Neuronal stem cell (in vitro differentiated cells): ENCODE data around the gene DGCR6L.
A peak's percentile ranks its signal among the peaks of the same experiment; 100 is the strongest.
"Not testable (repeated sequence)": the region's sequence is repeated elsewhere in the genome, so short reads cannot be mapped to it uniquely, and the experiment has no call there.

ENCODE experiments used
- DNase-seq: peaks from one replicate; pipeline ENCODE4 v3.0.0-alpha.2; 2013; ENCODE audit warnings: low spot score
- H2AFZ ChIP-seq: one replicate; pipeline ENCODE4 v1.6.1; 2013; ENCODE audit warnings: mild to moderate bottlenecking, low read length, inconsistent platforms
- H2AK5ac ChIP-seq: 2 replicates; pipeline ENCODE4 v1.6.1; 2013; ENCODE audit warnings: low read depth, mild to moderate bottlenecking, inconsistent platforms, low read length, moderate library complexity, mixed read lengths
- H2BK120ac ChIP-seq: 2 replicates; pipeline ENCODE4 v1.6.1; 2013; ENCODE audit warnings: low read depth, mild to moderate bottlenecking, inconsistent platforms, low read length, moderate library complexity, mixed read lengths
- H2BK12ac ChIP-seq: one replicate; pipeline ENCODE4 v1.6.1; 2013; ENCODE audit warnings: low read length, inconsistent platforms
- H2BK15ac ChIP-seq: 2 replicates; pipeline ENCODE4 v1.6.1; 2013; ENCODE audit warnings: mild to moderate bottlenecking, low read length, inconsistent platforms, mixed read lengths
- H2BK5ac ChIP-seq: one replicate; pipeline ENCODE4 v1.6.1; 2013; ENCODE audit warnings: inconsistent platforms, mild to moderate bottlenecking, low read length, moderate library complexity
- H3K14ac ChIP-seq: one replicate; pipeline ENCODE4 v1.6.1; 2013; ENCODE audit warnings: low read length, inconsistent platforms
- H3K18ac ChIP-seq: 2 replicates; pipeline ENCODE4 v1.6.1; 2013; ENCODE audit warnings: low read length, inconsistent platforms
- H3K23ac ChIP-seq: 2 replicates; pipeline ENCODE4 v1.6.1; 2013; ENCODE audit warnings: low read depth, mild to moderate bottlenecking, mixed read lengths, low read length, inconsistent platforms; ENCODE audit not compliant: poor library complexity
- H3K27ac ChIP-seq: replicated peaks from 3 replicates; pipeline ENCODE4 v1.5.1; 2013; ENCODE audit warnings: low read length, inconsistent platforms
- H3K27me3 ChIP-seq, 3 experiments: 2 replicates each; pipeline ENCODE4 v1.6.1; 2013; ENCODE audit warnings: low read length in 3 of 3, mild to moderate bottlenecking in 2 of 3, inconsistent platforms in 1 of 3, low read depth in 1 of 3, mixed read lengths in 1 of 3, moderate library complexity in 1 of 3; ENCODE audit not compliant: control insufficient read depth in 3 of 3, insufficient read depth in 3 of 3
- H3K36me3 ChIP-seq, 2 donors: replicated peaks in 1 of 2; 2 replicates each; pipeline ENCODE4 v1.6.1; 2013; ENCODE audit warnings: low read length in 2 of 2; ENCODE audit not compliant: control insufficient read depth in 2 of 2, insufficient read depth in 2 of 2
- H3K4ac ChIP-seq: 2 replicates; pipeline ENCODE4 v1.6.1; 2013; ENCODE audit warnings: inconsistent platforms, mild to moderate bottlenecking, low read length, moderate library complexity
- H3K4me1 ChIP-seq, 2 donors: 1 replicate in 1 of 2; 2 replicates in 1 of 2; pipeline ENCODE4 v1.6.1; 2013; ENCODE audit warnings: low read length in 2 of 2, low read depth in 1 of 2; ENCODE audit not compliant: control insufficient read depth in 2 of 2, insufficient read depth in 1 of 2
- H3K4me2 ChIP-seq: one replicate; pipeline ENCODE4 v1.6.1; 2013; ENCODE audit warnings: mild to moderate bottlenecking, low read length, inconsistent platforms; ENCODE audit not compliant: insufficient read depth, poor library complexity, severe bottlenecking
- H3K4me3 ChIP-seq, 2 donors: 2 replicates each; pipeline ENCODE4 v1.5.1; 2013; ENCODE audit warnings: low read length in 2 of 2, mild to moderate bottlenecking in 2 of 2, inconsistent platforms in 1 of 2, moderate library complexity in 1 of 2
- H3K79me1 ChIP-seq: one replicate; pipeline ENCODE4 v1.6.1; 2013; ENCODE audit warnings: low read depth, mild to moderate bottlenecking, inconsistent platforms, low read length, moderate library complexity
- H3K9ac ChIP-seq: one replicate; pipeline ENCODE4 v1.6.1; 2013; ENCODE audit warnings: mild to moderate bottlenecking, low read depth, low read length, inconsistent platforms; ENCODE audit not compliant: poor library complexity
- H3K9me3 ChIP-seq, 2 donors: replicated peaks in 1 of 2; 2 replicates each; pipeline versions ENCODE3 to v1.6.1; 2013; ENCODE audit warnings: low read length in 2 of 2, mild to moderate bottlenecking in 2 of 2, inconsistent platforms in 1 of 2, low read depth in 1 of 2, mixed read lengths in 1 of 2, moderate library complexity in 1 of 2; ENCODE audit not compliant: control insufficient read depth in 2 of 2, insufficient read depth in 1 of 2
- H4K8ac ChIP-seq: one replicate; pipeline ENCODE4 v1.6.1; 2013; ENCODE audit warnings: low read depth, mild to moderate bottlenecking, inconsistent platforms, low read length, moderate library complexity
- H4K91ac ChIP-seq: one replicate; pipeline ENCODE4 v1.6.1; 2013; ENCODE audit warnings: low read length, low read depth, mild to moderate bottlenecking, inconsistent platforms; ENCODE audit not compliant: poor library complexity
- WGBS, 2 donors: extraction: QIAGEN DNeasy Blood & Tissue Kit; methylation state at CpG; one replicate each; pipeline ENCODE4 v1.1.7; 2013; ENCODE audit warnings: missing lambda C conversion rate in 2 of 2, mixed read lengths in 1 of 2; ENCODE audit not compliant: insufficient read length in 2 of 2, insufficient replicate concordance in 1 of 2; ENCODE audit errors: extremely low coverage in 2 of 2; 5-methylcytosine and 5-hydroxymethylcytosine counted together

DGCR6L gene

GRCh38 chr22:20355939-20356636, 36.2 kb upstream of the DGCR6L start:
- not testable (repeated sequence) for H3K4me1 ChIP-seq, H2BK5ac ChIP-seq, H2AK5ac ChIP-seq, H3K14ac ChIP-seq, H3K4me3 ChIP-seq, DNase-seq, H4K8ac ChIP-seq, H3K4me2 ChIP-seq, H2BK15ac ChIP-seq, H3K9ac ChIP-seq, H3K79me1 ChIP-seq, H3K9me3 ChIP-seq, H3K4ac ChIP-seq, H2BK12ac ChIP-seq, H3K23ac ChIP-seq, H3K27me3 ChIP-seq, H2BK120ac ChIP-seq, H3K27ac ChIP-seq, H4K91ac ChIP-seq, H3K36me3 ChIP-seq, H2AFZ ChIP-seq
- WGBS, 2 donors = no CpG with 5 or more reads among the region's 98 CpGs
- peak overlapping the region; percentile 8 for H3K18ac ChIP-seq

DNA sequence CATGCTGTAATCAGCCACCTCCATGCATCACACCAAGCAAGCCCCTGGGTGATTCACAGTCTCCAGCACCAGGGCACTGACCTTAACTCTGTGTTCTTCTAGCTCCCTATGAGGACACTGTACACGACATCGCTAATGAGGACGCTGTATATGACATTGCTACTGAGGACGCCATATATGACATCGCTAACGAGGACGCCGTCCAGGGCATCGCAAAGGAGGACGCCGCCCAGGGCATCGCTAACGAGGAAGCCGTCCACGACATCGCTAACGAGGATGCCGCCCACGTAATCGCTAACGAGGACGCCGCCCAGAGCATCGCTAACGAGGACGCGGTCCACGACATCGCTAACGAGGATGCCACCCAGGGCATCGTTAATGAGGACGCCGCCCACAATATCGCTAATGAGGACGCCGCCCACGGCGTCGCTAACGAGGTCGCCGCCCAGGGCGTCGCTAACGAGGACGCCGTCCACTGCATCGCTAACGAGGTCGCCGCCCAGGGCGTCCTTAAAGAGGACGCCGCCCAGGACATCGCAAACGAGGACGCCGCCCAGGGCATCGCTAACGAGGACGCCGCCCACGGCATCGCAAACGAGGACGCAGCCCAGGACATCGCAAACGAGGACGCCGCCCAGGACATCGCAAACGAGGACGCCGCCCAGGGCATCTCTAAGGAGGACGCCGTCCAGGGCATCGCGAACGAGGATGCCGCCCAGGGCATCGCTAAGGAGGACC, 34.5 kb upstream of the DGCR6L start:
- no peaks in the 10 kb centered on the region for H3K79me1 ChIP-seq
- H2BK120ac ChIP-seq = no peak overlapping the region
- no peak overlapping the region for H2BK5ac ChIP-seq
- WGBS, 2 donors = no CpG with 5 or more reads among the region's 81 CpGs
- H2BK12ac ChIP-seq = no peak overlapping the region
- H3K36me3 ChIP-seq = no peaks in the 10 kb centered on the region
- H3K23ac ChIP-seq = peak overlapping the region; percentile 65
- H3K4me1 ChIP-seq = no peaks in the 10 kb centered on the region
- no peak overlapping the region for H4K8ac ChIP-seq
- H3K9ac ChIP-seq = no peak overlapping the region
- H2BK15ac ChIP-seq = no peak overlapping the region
- no peak overlapping the region for H3K4me2 ChIP-seq
- no peak overlapping the region for H2AK5ac ChIP-seq
- H3K9me3 ChIP-seq = peaks cover 0 to 5% of the 10 kb centered on the region in 2 donors
- no peak overlapping the region for H4K91ac ChIP-seq
- H3K27ac ChIP-seq = peak overlapping the region; percentile 7
- no peak overlapping the region for H3K4ac ChIP-seq
- DNase-seq = no peak
- no peak overlapping the region for H2AFZ ChIP-seq
- H3K14ac ChIP-seq = no peak overlapping the region
- no peaks in the 10 kb centered on the region for H3K27me3 ChIP-seq
- no peak overlapping the region for H3K4me3 ChIP-seq
- H3K18ac ChIP-seq = peak overlapping the region; percentile 31

- not testable (repeated sequence) for H3K36me3 ChIP-seq, H2BK15ac ChIP-seq, H3K27ac ChIP-seq, H3K27me3 ChIP-seq, H2BK5ac ChIP-seq, H3K79me1 ChIP-seq, H3K4ac ChIP-seq, H3K14ac ChIP-seq, H2AFZ ChIP-seq, H2BK120ac ChIP-seq, H3K9me3 ChIP-seq, H3K4me1 ChIP-seq, DNase-seq, H3K9ac ChIP-seq, H3K4me3 ChIP-seq, H3K4me2 ChIP-seq, H3K23ac ChIP-seq, H4K8ac ChIP-seq, H2BK12ac ChIP-seq, H4K91ac ChIP-seq, H2AK5ac ChIP-seq, H3K18ac ChIP-seq
- WGBS, 2 donors = no CpG with 5 or more reads among the region's 6 CpGs
These were observed 32.7 kb upstream of the DGCR6L start for GRCh38 chr22:20352536-20352935.

DNA sequence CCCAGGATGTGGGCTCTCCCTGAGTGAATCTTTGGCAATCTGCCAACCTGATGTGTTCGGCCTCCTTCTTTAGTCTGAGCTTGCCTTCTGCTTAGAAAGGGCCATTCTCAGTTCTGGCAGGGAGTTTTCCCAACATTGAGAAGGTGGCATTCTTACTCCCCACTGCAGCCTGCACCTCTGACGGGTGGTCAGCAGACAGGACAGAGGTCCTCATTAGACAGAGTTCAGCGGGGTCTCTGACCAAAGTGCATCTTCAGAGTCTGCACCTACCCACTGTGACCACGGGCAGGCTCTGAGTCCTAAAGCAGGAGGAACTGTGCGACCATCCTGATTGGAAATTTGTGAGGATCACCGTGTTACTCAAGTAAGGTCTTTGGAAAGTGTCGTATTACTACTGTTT, 26.7 kb upstream of the DGCR6L start:
- not testable (repeated sequence) for H2BK5ac ChIP-seq, H3K4ac ChIP-seq, H2AK5ac ChIP-seq, H3K23ac ChIP-seq, H3K36me3 ChIP-seq, H2BK15ac ChIP-seq, H2AFZ ChIP-seq, H3K4me2 ChIP-seq, H3K27me3 ChIP-seq, H3K4me3 ChIP-seq, H3K9me3 ChIP-seq, H3K18ac ChIP-seq, H2BK12ac ChIP-seq, DNase-seq, H3K4me1 ChIP-seq, H3K14ac ChIP-seq, H3K9ac ChIP-seq, H3K79me1 ChIP-seq, H3K27ac ChIP-seq, H2BK120ac ChIP-seq, H4K8ac ChIP-seq, H4K91ac ChIP-seq
- no CpG with 5 or more reads among the region's 7 CpGs for WGBS, 2 donors
